Islet precursor cell (in vitro differentiated cells): Measurements from ENCODE around the gene DTNA.
"Not testable (repeated sequence)": the region's sequence is repeated elsewhere in the genome, so short reads cannot be mapped to it uniquely, and the experiment has no call there.

ENCODE experiments used
- DNase-seq: peaks from one replicate; pipeline ENCODE4 v3.0.0-alpha.2; 2018

DTNA gene

GRCh38 chr18:34911081-34911480 is 201.0 kb downstream of the DTNA start:
- DNase-seq: no peak

- peak; percentile 84 for DNase-seq
Observed at GRCh38 chr18:34911661-34912384, 201.7 kb downstream of the DTNA start.

GRCh38 chr18:34913837-34914661 is 204.0 kb downstream of the DTNA start:
- DNase-seq: peak; percentile 68

GRCh38 chr18:34915046-34915445 is 204.9 kb downstream of the DTNA start:
- DNase-seq: no peak

- DNase-seq: not testable (repeated sequence)
Observed at GRCh38 chr18:34916539-34916938, 206.4 kb downstream of the DTNA start.

GRCh38 chr18:34918856-34919255 is 208.8 kb downstream of the DTNA start:
- DNase-seq: no peak

GRCh38 chr18:34921226-34921625 is 211.1 kb downstream of the DTNA start:
- no peak for DNase-seq

- peak; percentile 78 for DNase-seq
Observed at GRCh38 chr18:34921811-34922385, 211.8 kb downstream of the DTNA start.

- DNase-seq: not testable (repeated sequence)
Observed at GRCh38 chr18:34922594-34922993, 212.5 kb downstream of the DTNA start.

GRCh38 chr18:34923911-34924310 is 213.8 kb downstream of the DTNA start:
- DNase-seq: no peak

- no peak for DNase-seq
Observed at GRCh38 chr18:34926683-34927082, 216.6 kb downstream of the DTNA start.

GRCh38 chr18:34928088-34928753 is 218.1 kb downstream of the DTNA start:
- DNase-seq: peak; percentile 68

GRCh38 chr18:34928754-34929335 is 218.7 kb downstream of the DTNA start:
- no peak for DNase-seq

GRCh38 chr18:34929336-34929780 is 219.3 kb downstream of the DTNA start:
- DNase-seq: peak; percentile 73

- DNase-seq: no peak
Observed at GRCh38 chr18:34932363-34932762, 222.3 kb downstream of the DTNA start.

GRCh38 chr18:34932792-34933466 is 222.8 kb downstream of the DTNA start:
- DNase-seq: no peak

GRCh38 chr18:34933909-34934661 is 224.0 kb downstream of the DTNA start:
- no peak for DNase-seq

- DNase-seq: no peak
Observed at GRCh38 chr18:34936772-34937171, 226.7 kb downstream of the DTNA start.

GRCh38 chr18:34938090-34938489 is 228.0 kb downstream of the DTNA start:
- no peak for DNase-seq
